CD4-positive, alpha-beta T cell (primary cell): ENCODE data around the gene TRIM36. TPM values are rescaled to one million over a fixed set of nuclear protein-coding genes. Genes with fewer than 3 reads are reported as not detected.
A peak's percentile ranks its signal among the peaks of the same experiment; 100 is the strongest.

Experiments
- ATAC-seq: fragments of 200-7000 bp; cut with Tn5 transposase; one replicate; pipeline ENCODE4 v1.10.0; 2022; ENCODE audit warnings: mild to moderate bottlenecking; ENCODE audit not compliant: poor library complexity
- CTCF ChIA-PET: fragments of 350-600 bp; sonication (Branson Sonifier 250); formaldehyde crosslinking; loops from one replicate; lab custom pipeline; 2021; ENCODE audit warnings: antibody characterized with exemption, inconsistent platforms; lab: Charles Lee
- POLR2A ChIA-PET: fragments of 350-600 bp; sonication (Branson Sonifier 250); formaldehyde crosslinking; loops from one replicate; lab custom pipeline; 2021; ENCODE audit warnings: antibody characterized with exemption, inconsistent platforms; lab: Charles Lee
- DNase-seq, 14 experiments: peaks; one replicate each; pipeline ENCODE4 v3.0.0-alpha.2; 2013 to 2020; ENCODE audit warnings: mixed read lengths in 2 of 14
- H3K27ac ChIP-seq, 2 donors: one replicate each; pipeline versions ENCODE4 v1.5.1 to v1.7.0; 2013; ENCODE audit warnings: low read length in 2 of 2, low read depth in 1 of 2, mild to moderate bottlenecking in 1 of 2
- H3K27me3 ChIP-seq, 2 experiments: 1 replicate in 1 of 2; 2 replicates in 1 of 2; pipeline versions ENCODE4 v1.6.1 to v1.7.0; 2013; ENCODE audit warnings: low read length in 2 of 2, control low read depth in 1 of 2, mild to moderate bottlenecking in 1 of 2, moderate library complexity in 1 of 2; ENCODE audit not compliant: insufficient read depth in 2 of 2, control insufficient read depth in 1 of 2
- H3K36me3 ChIP-seq: one replicate; pipeline ENCODE4 v1.6.1; 2013; ENCODE audit warnings: low read length, control low read depth; ENCODE audit not compliant: insufficient read depth
- H3K4me1 ChIP-seq: one replicate; pipeline ENCODE4 v1.6.1; 2013; ENCODE audit warnings: low read length, control low read depth; ENCODE audit not compliant: insufficient read depth
- H3K4me3 ChIP-seq: one replicate; pipeline ENCODE4 v1.5.1; 2013; ENCODE audit warnings: mild to moderate bottlenecking, low read length, moderate library complexity
- H3K9me3 ChIP-seq, 2 experiments: 1 replicate in 1 of 2; 2 replicates in 1 of 2; pipeline versions ENCODE4 v1.6.1 to v1.7.0; 2013; ENCODE audit warnings: low read length in 2 of 2, mild to moderate bottlenecking in 2 of 2, control low read depth in 1 of 2, moderate library complexity in 1 of 2; ENCODE audit not compliant: control insufficient read depth in 1 of 2, insufficient read depth in 1 of 2
- H3K27ac Mint-ChIP-seq: one replicate; pipeline ENCODE4 v1.8.0; 2020; ENCODE audit warnings: mixed read lengths
- H3K27me3 Mint-ChIP-seq: one replicate; pipeline ENCODE4 v1.8.0; 2021; ENCODE audit warnings: mixed read lengths
- H3K36me3 Mint-ChIP-seq: one replicate; pipeline ENCODE4 v1.8.0; 2021; ENCODE audit warnings: low read depth, mixed read lengths
- H3K4me1 Mint-ChIP-seq: one replicate; pipeline ENCODE4 v1.8.0; 2021; ENCODE audit warnings: low read depth, mixed read lengths
- H3K4me3 Mint-ChIP-seq: one replicate; pipeline ENCODE4 v1.8.0; 2020; ENCODE audit warnings: mild to moderate bottlenecking, mixed read lengths
- H3K9me3 Mint-ChIP-seq: one replicate; pipeline ENCODE4 v1.8.0; 2020; ENCODE audit warnings: mixed read lengths
- intact Hi-C, 2 experiments: fragments of 100-400 bp; cut with DNase I in 1 of 2; cut with micrococcal nuclease in 1 of 2; formaldehyde crosslinking; loops; one replicate each; pipeline versions ENCODE4 v1.15.1 to v1.9.0; 2023 to 2025; cut with DNase I, micrococcal nuclease
- polyA plus RNA-seq, 2 donors: library from polyadenylated mRNA; unstranded; fragments of 120-200 nt; gene quantifications; one replicate each; pipeline ENCODE4 v1.2.1, GENCODE V29; 2013
- total RNA-seq, 174 experiments: library from RNA in 2 of 174; stranded (reverse) in 2 of 174; gene quantifications; one replicate each; pipeline ENCODE4 v1.2.3 and lab custom pipeline; 2021 to 2026
- TF ChIP-seq, protein P1 (sequence below): fragments of 200-600 bp; IDR thresholded peaks from one replicate; pipeline ENCODE4 v1.8.0; 2022; ENCODE audit warnings: antibody characterized with exemption, mild to moderate bottlenecking

The TRIM36 gene, protein sequence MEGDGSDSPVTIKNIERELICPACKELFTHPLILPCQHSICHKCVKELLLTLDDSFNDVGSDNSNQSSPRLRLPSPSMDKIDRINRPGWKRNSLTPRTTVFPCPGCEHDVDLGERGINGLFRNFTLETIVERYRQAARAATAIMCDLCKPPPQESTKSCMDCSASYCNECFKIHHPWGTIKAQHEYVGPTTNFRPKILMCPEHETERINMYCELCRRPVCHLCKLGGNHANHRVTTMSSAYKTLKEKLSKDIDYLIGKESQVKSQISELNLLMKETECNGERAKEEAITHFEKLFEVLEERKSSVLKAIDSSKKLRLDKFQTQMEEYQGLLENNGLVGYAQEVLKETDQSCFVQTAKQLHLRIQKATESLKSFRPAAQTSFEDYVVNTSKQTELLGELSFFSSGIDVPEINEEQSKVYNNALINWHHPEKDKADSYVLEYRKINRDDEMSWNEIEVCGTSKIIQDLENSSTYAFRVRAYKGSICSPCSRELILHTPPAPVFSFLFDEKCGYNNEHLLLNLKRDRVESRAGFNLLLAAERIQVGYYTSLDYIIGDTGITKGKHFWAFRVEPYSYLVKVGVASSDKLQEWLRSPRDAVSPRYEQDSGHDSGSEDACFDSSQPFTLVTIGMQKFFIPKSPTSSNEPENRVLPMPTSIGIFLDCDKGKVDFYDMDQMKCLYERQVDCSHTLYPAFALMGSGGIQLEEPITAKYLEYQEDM
- under 1 TPM in 1 of 2 experiments, not detected in 1; 0.14 TPM for total RNA-seq
- polyA plus RNA-seq (2013, experiment 1 of 2): 0.11 TPM
- 0.16 TPM for polyA plus RNA-seq (2013, experiment 2 of 2)
- 0 to 1.7 (median 0.15) reads per million in 172 experiments for total RNA-seq (lab: John Stamatoyannopoulos, UW)

DNA sequence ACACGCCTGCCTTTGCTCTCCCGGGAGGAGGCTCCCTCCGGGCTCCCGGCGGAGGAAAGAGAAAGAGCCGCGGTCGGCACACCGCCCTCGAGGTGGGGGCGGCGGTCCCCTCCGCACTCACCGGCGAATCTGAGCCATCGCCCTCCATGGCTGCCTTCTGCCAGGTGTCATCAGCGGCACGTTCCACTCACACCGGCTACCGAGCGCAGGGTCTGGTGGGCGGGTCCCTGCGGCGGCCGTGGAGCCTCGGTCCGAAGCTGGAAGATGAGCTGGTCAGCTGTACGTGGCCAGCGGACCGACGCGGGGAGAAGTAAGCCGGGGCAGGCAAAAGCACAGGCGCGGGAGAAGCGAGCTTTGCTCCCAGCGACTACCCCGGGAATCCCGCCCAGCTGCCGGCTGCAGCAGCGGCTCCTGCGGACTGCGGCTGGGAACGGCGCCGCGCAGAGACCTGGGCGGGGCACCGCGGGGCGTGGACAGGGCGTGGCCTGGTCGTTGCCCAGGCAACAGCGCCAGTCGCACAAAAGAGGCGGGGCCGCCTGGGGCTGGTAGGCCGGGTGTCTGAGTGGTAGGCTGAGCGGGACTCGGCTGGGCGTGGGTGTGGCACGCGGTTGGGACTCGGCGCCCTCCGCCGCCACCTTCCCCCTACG is at the start of gene TRIM36:
TRIM36 (minus strand) TSS at position 422 of the 647 bp plus-strand sequence; CDS start at position 148, 274 bp downstream.
- ChIA-PET CTCF (no interaction called here), POLR2A (interaction anchor here (0.9 kb wide), 1 partner anchor 12 kb away, joined by 3 read pairs; no protein-coding TSS in a partner anchor)
- peaks cover 15% of the 10 kb centered on the region for H3K4me1 Mint-ChIP-seq
- peaks cover 57 to 84% of the 10 kb centered on the region in 2 experiments for H3K27me3 ChIP-seq
- ATAC-seq (peak; percentile 90), DNase-seq (peak; percentile 66 to 92 (median 82))
- peak within 1 kb of the TSS; percentile 85 for H3K4me3 Mint-ChIP-seq
- H3K27ac ChIP-seq: no peak within 1 kb of the TSS
- no peak within 1 kb of the TSS for H3K27ac Mint-ChIP-seq
- H3K4me3 ChIP-seq: peak within 1 kb of the TSS; percentile 69
- TF ChIP-seq, protein P1, sequence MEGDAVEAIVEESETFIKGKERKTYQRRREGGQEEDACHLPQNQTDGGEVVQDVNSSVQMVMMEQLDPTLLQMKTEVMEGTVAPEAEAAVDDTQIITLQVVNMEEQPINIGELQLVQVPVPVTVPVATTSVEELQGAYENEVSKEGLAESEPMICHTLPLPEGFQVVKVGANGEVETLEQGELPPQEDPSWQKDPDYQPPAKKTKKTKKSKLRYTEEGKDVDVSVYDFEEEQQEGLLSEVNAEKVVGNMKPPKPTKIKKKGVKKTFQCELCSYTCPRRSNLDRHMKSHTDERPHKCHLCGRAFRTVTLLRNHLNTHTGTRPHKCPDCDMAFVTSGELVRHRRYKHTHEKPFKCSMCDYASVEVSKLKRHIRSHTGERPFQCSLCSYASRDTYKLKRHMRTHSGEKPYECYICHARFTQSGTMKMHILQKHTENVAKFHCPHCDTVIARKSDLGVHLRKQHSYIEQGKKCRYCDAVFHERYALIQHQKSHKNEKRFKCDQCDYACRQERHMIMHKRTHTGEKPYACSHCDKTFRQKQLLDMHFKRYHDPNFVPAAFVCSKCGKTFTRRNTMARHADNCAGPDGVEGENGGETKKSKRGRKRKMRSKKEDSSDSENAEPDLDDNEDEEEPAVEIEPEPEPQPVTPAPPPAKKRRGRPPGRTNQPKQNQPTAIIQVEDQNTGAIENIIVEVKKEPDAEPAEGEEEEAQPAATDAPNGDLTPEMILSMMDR: no peak
- intact Hi-C loops: loop anchor here in 1 of 2 experiments (5.0 to 10.0 kb wide), 5 partner anchors 93 to 673 kb away; partner anchors contain the start of genes AP3S1, ATG12, CCDC112 and FEM1C
- H3K9me3 ChIP-seq: peaks cover 10 to 38% of the 10 kb centered on the region in 2 experiments
- peaks cover 83% of the 10 kb centered on the region for H3K27me3 Mint-ChIP-seq
- peaks cover 5% of the 10 kb centered on the region for H3K9me3 Mint-ChIP-seq
- peaks cover 22% of the 10 kb centered on the region for H3K4me1 ChIP-seq
- H3K36me3 ChIP-seq: no peaks in the 10 kb centered on the region
- no peaks in the 10 kb centered on the region for H3K36me3 Mint-ChIP-seq

DNA sequence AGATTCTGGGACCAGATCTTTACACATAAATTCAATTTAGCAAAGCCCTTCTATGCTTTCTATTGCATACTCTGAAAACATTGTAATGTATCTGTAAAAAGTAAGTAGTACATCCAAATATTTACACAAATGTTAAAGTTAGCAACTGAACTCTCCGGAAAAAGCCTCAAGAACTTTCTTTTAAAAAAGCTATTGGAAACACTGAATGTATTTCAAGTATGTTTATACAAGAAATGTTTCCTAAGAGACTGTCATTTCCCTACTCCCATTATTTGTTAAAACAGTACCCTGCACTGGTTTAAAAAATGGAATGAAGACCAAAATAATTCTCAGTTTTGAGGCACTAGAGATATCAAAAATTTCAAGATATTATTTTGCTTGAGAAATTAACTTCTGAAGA is 44.8 kb upstream of the TRIM36 start:
- Histone ChIP-seq H3K36me3 (peaks cover 31% of the 10 kb centered on the region), H3K27me3 (no peaks in the 10 kb centered on the region), H3K9me3 (no peaks in the 10 kb centered on the region), H3K4me3 (no peak overlapping the region), H3K4me1 (no peaks in the 10 kb centered on the region), H3K27ac (no peak overlapping the region)
- Mint-ChIP-seq H3K27ac (no peak overlapping the region), H3K9me3 (no peaks in the 10 kb centered on the region), H3K27me3 (no peaks in the 10 kb centered on the region), H3K36me3 (peaks cover 72% of the 10 kb centered on the region), H3K4me3 (no peak overlapping the region), H3K4me1 (peaks cover 10% of the 10 kb centered on the region)
- POLR2A ChIA-PET: no interaction called here
- intact Hi-C loops: no loop called here
- no peak for DNase-seq
- CTCF ChIA-PET: no interaction called here
- TF ChIP-seq, protein P1: no peak
- ATAC-seq: no peak

DNA sequence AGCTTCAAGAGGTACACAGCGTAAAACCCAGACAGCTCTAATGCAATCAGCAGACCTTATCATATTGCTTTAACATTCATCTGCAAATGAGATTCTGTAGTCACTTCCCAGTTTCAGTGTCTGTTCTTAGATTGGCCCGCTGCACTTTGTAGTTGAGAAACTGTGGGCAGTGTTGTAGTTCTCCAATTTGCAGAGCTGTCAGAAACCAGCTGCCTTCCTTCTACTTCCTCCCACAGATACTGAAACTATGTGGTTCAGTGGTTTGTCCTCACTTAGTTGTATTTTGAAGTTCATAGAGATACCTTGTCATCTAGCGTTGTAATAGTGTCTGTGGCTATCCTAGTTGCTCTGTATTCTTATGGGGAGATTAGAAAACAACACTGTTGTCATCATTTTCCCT is 39.6 kb upstream of the TRIM36 start:
- H3K27ac ChIP-seq: no peak overlapping the region
- ChIA-PET POLR2A (no interaction called here), CTCF (no interaction called here)
- no peaks in the 10 kb centered on the region for H3K9me3 ChIP-seq
- DNase-seq: peak in 3 of 14 experiments; percentile 61 to 72 (median 63)
- Mint-ChIP-seq H3K36me3 (peaks cover 46% of the 10 kb centered on the region), H3K27me3 (no peaks in the 10 kb centered on the region), H3K9me3 (no peaks in the 10 kb centered on the region), H3K4me3 (no peak overlapping the region), H3K27ac (peak overlapping the region; percentile 1), H3K4me1 (peaks cover 16% of the 10 kb centered on the region)
- no peak overlapping the region for H3K4me3 ChIP-seq
- H3K27me3 ChIP-seq: no peaks in the 10 kb centered on the region
- H3K4me1 ChIP-seq: no peaks in the 10 kb centered on the region
- intact Hi-C loops: no loop called here
- TF ChIP-seq, protein P1: no peak
- ATAC-seq: peak; percentile 83
- H3K36me3 ChIP-seq: peaks cover 15% of the 10 kb centered on the region
